ENCODE measurements around the gene MCM3AP. TPM values are rescaled to one million over a fixed set of nuclear protein-coding genes. Genes with fewer than 3 reads are reported as not detected.

Gene MCM3AP
- total RNA-seq, 2 experiments from 2014 or later = 109 to 166 TPM

GRCh38 chr21:46304437-46304836 lies 19.0 kb upstream of the MCM3AP start:
- DNase-seq (ENCODE audit: low spot score) = no peak
- H3K9me3 ChIP-seq (ENCODE audit: low read length) = no peaks in the 10 kb centered on the region
- ChIA-PET CTCF (ENCODE audit: unreplicated experiment) (no interaction called here), POLR2A (no interaction called here)
- H4K20me1 ChIP-seq (ENCODE audit: insufficient read depth, low read length) = no peaks in the 10 kb centered on the region
- no peak overlapping the region for H3K4me2 ChIP-seq (ENCODE audit: low read length)
- H3K27ac ChIP-seq (ENCODE audit: low read depth, low read length, poor library complexity, severe bottlenecking) = no peak overlapping the region
- no peaks in the 10 kb centered on the region for H3K9me2 ChIP-seq (ENCODE audit: insufficient read depth, low read length)
- intact Hi-C loops (cut with micrococcal nuclease; ENCODE audit: unreplicated experiment) = no loop called here
- H3K36me3 ChIP-seq (ENCODE audit: insufficient read depth, low read length) = peaks cover 91% of the 10 kb centered on the region
- no peak overlapping the region for H3K4me3 ChIP-seq (ENCODE audit: low read depth, low read length, poor library complexity, severe bottlenecking)
- H3K4me1 ChIP-seq (ENCODE audit: insufficient read depth, low read length, poor library complexity, severe bottlenecking) = no peaks in the 10 kb centered on the region
- TF ChIP-seq CTCF (conservative IDR thresholded peaks at IDR 0.05; ENCODE audit: low read length) (no peak), EZH2phosphoT487 (IDR thresholded peaks at IDR 0.05; ENCODE audit: borderline replicate concordance, low read depth, low read length) (no peak)
- no peaks in the 10 kb centered on the region for H3K79me2 ChIP-seq (ENCODE audit: insufficient read depth, low read depth, low read length)
- no peak overlapping the region for H2AFZ ChIP-seq (ENCODE audit: low read length)
- BruUV-seq (replicated peaks) = no TSS peak

GRCh38 chr21:46301759-46302158 lies 16.3 kb upstream of the MCM3AP start:
- Histone ChIP-seq H3K27ac (ENCODE audit: low read depth, low read length, poor library complexity, severe bottlenecking) (no peak overlapping the region), H3K4me2 (ENCODE audit: low read length) (no peak overlapping the region)

GRCh38 chr21:46299167-46299566 lies 13.8 kb upstream of the MCM3AP start:
- intact Hi-C loops (cut with micrococcal nuclease; ENCODE audit: unreplicated experiment) = no loop called here
- no peaks in the 10 kb centered on the region for H4K20me1 ChIP-seq (ENCODE audit: insufficient read depth, low read length)
- no peak overlapping the region for H2AFZ ChIP-seq (ENCODE audit: low read length)
- no peaks in the 10 kb centered on the region for H3K9me3 ChIP-seq (ENCODE audit: low read length)
- H3K27ac ChIP-seq (ENCODE audit: low read depth, low read length, poor library complexity, severe bottlenecking) = no peak overlapping the region
- TF ChIP-seq EZH2phosphoT487 (IDR thresholded peaks at IDR 0.05; ENCODE audit: borderline replicate concordance, low read depth, low read length) = no peak
- no peak for TF ChIP-seq CTCF (conservative IDR thresholded peaks at IDR 0.05; ENCODE audit: low read length)
- no TSS peak for BruUV-seq (replicated peaks)
- no peaks in the 10 kb centered on the region for H3K9me2 ChIP-seq (ENCODE audit: insufficient read depth, low read length)
- CTCF ChIA-PET (ENCODE audit: unreplicated experiment) = no interaction called here
- H3K79me2 ChIP-seq (ENCODE audit: insufficient read depth, low read depth, low read length) = no peaks in the 10 kb centered on the region
- H3K4me1 ChIP-seq (ENCODE audit: insufficient read depth, low read length, poor library complexity, severe bottlenecking) = peaks cover 16% of the 10 kb centered on the region
- POLR2A ChIA-PET = no interaction called here
- peaks cover 45% of the 10 kb centered on the region for H3K36me3 ChIP-seq (ENCODE audit: insufficient read depth, low read length)
- no peak for DNase-seq (ENCODE audit: low spot score)
- H3K4me3 ChIP-seq (ENCODE audit: low read depth, low read length, poor library complexity, severe bottlenecking) = no peak overlapping the region
- H3K4me2 ChIP-seq (ENCODE audit: low read length) = no peak overlapping the region

More at GRCh38 chr21:46301759-46302158, 16.3 kb upstream of the MCM3AP start:
- no TSS peak for BruUV-seq (replicated peaks)
- DNase-seq (ENCODE audit: low spot score) = no peak
- peaks cover 71% of the 10 kb centered on the region for H3K36me3 ChIP-seq (ENCODE audit: insufficient read depth, low read length)
- no peaks in the 10 kb centered on the region for H3K9me2 ChIP-seq (ENCODE audit: insufficient read depth, low read length)
- H3K4me3 ChIP-seq (ENCODE audit: low read depth, low read length, poor library complexity, severe bottlenecking) = no peak overlapping the region
- intact Hi-C loops (cut with micrococcal nuclease; ENCODE audit: unreplicated experiment) = no loop called here
- ChIA-PET CTCF (ENCODE audit: unreplicated experiment) (no interaction called here), POLR2A (no interaction called here)
- H3K4me1 ChIP-seq (ENCODE audit: insufficient read depth, low read length, poor library complexity, severe bottlenecking) = peaks cover 5% of the 10 kb centered on the region
- no peaks in the 10 kb centered on the region for H4K20me1 ChIP-seq (ENCODE audit: insufficient read depth, low read length)
- no peak for TF ChIP-seq EZH2phosphoT487 (IDR thresholded peaks at IDR 0.05; ENCODE audit: borderline replicate concordance, low read depth, low read length)
- no peak for TF ChIP-seq CTCF (conservative IDR thresholded peaks at IDR 0.05; ENCODE audit: low read length)
- no peaks in the 10 kb centered on the region for H3K79me2 ChIP-seq (ENCODE audit: insufficient read depth, low read depth, low read length)
- no peaks in the 10 kb centered on the region for H3K9me3 ChIP-seq (ENCODE audit: low read length)
- no peak overlapping the region for H2AFZ ChIP-seq (ENCODE audit: low read length)

Data from OCI-LY7 (cell line).